HG03139 (cell line): ENCODE measurements around the gene PPP2R3C.
A peak's percentile ranks its signal among the peaks of the same experiment; 100 is the strongest.
"Not testable (repeated sequence)": the region's sequence is repeated elsewhere in the genome, so short reads cannot be mapped to it uniquely, and the experiment has no call there.

Source experiments
- ATAC-seq: cut with Tn5 transposase; IDR thresholded peaks from one replicate; pipeline ENCODE4 v1.9.1; 2021; ENCODE audit not compliant: unreplicated experiment

PPP2R3C gene

GRCh38 chr14:35065731-35066130 is 56.1 kb downstream of the PPP2R3C start:
- not testable (repeated sequence) for ATAC-seq

- ATAC-seq, result not testable (repeated sequence)
Measured at GRCh38 chr14:35061113-35061791, 60.5 kb downstream of the PPP2R3C start.

- no peak for ATAC-seq
Measured at GRCh38 chr14:35052637-35053036, 69.2 kb downstream of the PPP2R3C start.

- ATAC-seq, result no peak
Measured at GRCh38 chr14:35051796-35052195, 70.0 kb downstream of the PPP2R3C start.

GRCh38 chr14:35050652-35051051 is 71.1 kb downstream of the PPP2R3C start:
- ATAC-seq, result no peak

GRCh38 chr14:35047976-35048513 is 73.7 kb downstream of the PPP2R3C start:
- no peak for ATAC-seq

GRCh38 chr14:35046751-35047536 is 74.8 kb downstream of the PPP2R3C start:
- peak; percentile 22 for ATAC-seq

- peak; percentile 91 for ATAC-seq
Measured at GRCh38 chr14:35046048-35046750, 75.6 kb downstream of the PPP2R3C start, which contains the start of gene FAM177A1. Gene FAM177A1, plus strand, starts transcription at chr14:35046272. Its CDS starts 192 bp downstream, at chr14:35046464.

- no peak for ATAC-seq
Measured at GRCh38 chr14:35045798-35046047, 76.1 kb downstream of the PPP2R3C start.

- ATAC-seq, result no peak
Measured at GRCh38 chr14:35044939-35045797, 76.6 kb downstream of the PPP2R3C start.

GRCh38 chr14:35043046-35043445 is 78.7 kb downstream of the PPP2R3C start:
- no peak for ATAC-seq

- no peak for ATAC-seq
Measured at GRCh38 chr14:35042632-35043031, 79.2 kb downstream of the PPP2R3C start.

- not testable (repeated sequence) for ATAC-seq
Measured at GRCh38 chr14:35038312-35038711, 83.5 kb downstream of the PPP2R3C start.
